Dendritic cell treated with granulocyte-macrophage colony-stimulating factor and Interleukin-4, amounts not matched to agents 40 ng/mL and 50 ng/mL, for 4 days (primary cell): ENCODE data around the gene KLHDC8B.
"Not testable (repeated sequence)": the region's sequence is repeated elsewhere in the genome, so short reads cannot be mapped to it uniquely, and the experiment has no call there.

Source experiments
- H3K27ac Mint-ChIP-seq: one replicate; pipeline ENCODE4 v1.8.0; 2022; ENCODE audit warnings: mild to moderate bottlenecking, mixed read lengths
- H3K27me3 Mint-ChIP-seq: one replicate; pipeline ENCODE4 v1.8.0; 2022; ENCODE audit warnings: mild to moderate bottlenecking, mixed read lengths
- H3K36me3 Mint-ChIP-seq: one replicate; pipeline ENCODE4 v1.8.0; 2022; ENCODE audit warnings: low read depth, mixed read lengths
- H3K4me1 Mint-ChIP-seq: one replicate; pipeline ENCODE4 v1.8.0; 2022; ENCODE audit warnings: low read depth, mixed read lengths
- H3K4me3 Mint-ChIP-seq: one replicate; pipeline ENCODE4 v1.8.0; 2022; ENCODE audit warnings: mild to moderate bottlenecking, moderate library complexity, mixed read lengths
- H3K9me3 Mint-ChIP-seq: one replicate; pipeline ENCODE4 v1.8.0; 2022; ENCODE audit warnings: mixed read lengths
- intact Hi-C: fragments of 100-400 bp; cut with micrococcal nuclease; formaldehyde crosslinking; loops from one replicate; pipeline ENCODE4 v1.15.0; 2022

Gene KLHDC8B

DNA sequence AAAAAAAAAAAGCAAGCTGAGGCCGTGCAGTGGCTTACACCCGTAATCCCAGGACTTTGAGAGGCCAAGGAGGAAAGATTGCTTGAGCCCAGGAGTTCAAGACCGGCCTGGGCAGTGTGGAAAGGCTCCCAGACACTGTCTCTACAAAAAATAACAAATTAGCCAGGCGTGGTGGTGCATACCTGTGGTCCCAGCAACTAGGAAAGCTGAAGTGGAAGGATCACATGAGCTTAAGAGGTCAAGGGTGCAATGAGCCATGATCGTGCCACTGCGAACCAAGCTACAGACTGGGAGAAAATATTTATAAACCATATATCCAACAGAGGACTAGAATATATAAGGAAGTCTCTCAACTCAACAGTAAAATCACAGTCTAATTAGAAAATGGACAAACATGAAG is 10.0 kb downstream of the KLHDC8B start:
- no peaks in the 10 kb centered on the region for H3K36me3 Mint-ChIP-seq
- H3K9me3 Mint-ChIP-seq = no peaks in the 10 kb centered on the region
- peaks cover 18% of the 10 kb centered on the region for H3K27me3 Mint-ChIP-seq
- intact Hi-C loops = no loop called here
- no peak overlapping the region for H3K4me3 Mint-ChIP-seq
- H3K27ac Mint-ChIP-seq = no peak overlapping the region
- no peaks in the 10 kb centered on the region for H3K4me1 Mint-ChIP-seq

DNA sequence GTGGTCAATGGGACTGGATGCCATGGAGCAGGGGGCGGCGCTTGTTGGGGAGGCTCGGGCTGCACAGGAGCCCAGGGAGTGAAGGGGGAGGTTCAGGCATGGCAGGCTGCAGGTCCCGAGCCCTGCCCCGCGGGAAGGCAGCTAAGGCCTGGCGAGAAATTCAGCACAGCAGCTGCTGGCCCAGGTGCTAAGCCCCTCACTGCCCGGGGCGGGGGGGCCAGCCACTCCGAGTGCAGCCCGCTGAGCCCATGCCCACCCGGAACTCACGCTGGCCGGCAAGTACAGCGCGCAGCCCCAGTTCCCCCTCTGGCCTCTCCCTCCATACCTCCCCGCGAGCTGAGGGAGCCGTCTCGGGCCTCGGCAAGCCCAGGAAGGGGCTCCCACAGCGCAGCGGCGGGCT is 11.3 kb downstream of the KLHDC8B start:
- Mint-ChIP-seq H3K9me3 (no peaks in the 10 kb centered on the region), H3K36me3 (no peaks in the 10 kb centered on the region), H3K4me1 (no peaks in the 10 kb centered on the region), H3K27me3 (peaks cover 21% of the 10 kb centered on the region), H3K4me3 (no peak overlapping the region), H3K27ac (no peak overlapping the region)
- intact Hi-C loops = no loop called here

DNA sequence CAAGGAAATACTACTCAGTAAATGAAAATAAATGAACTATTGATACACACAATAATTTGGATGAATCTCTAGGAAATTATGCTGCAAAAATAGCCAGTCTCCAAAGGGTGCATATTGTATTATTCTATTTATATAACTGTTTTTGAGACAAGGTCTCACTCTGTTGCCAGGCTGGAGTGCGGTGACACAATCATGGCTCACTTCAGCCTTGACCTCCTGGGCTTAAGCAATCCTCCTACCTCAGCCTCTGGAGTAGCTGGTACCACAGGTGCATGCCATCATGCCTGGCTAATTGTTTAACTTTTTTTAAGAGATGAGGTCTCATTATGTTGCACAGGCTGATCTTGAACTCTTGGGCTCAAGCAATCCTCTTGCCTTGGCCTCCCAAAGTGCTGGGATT is 12.5 kb downstream of the KLHDC8B start:
- intact Hi-C loops = no loop called here
- H3K27me3 Mint-ChIP-seq = peaks cover 18% of the 10 kb centered on the region
- no peak overlapping the region for H3K27ac Mint-ChIP-seq
- no peaks in the 10 kb centered on the region for H3K4me1 Mint-ChIP-seq
- H3K9me3 Mint-ChIP-seq = no peaks in the 10 kb centered on the region
- H3K36me3 Mint-ChIP-seq = no peaks in the 10 kb centered on the region
- no peak overlapping the region for H3K4me3 Mint-ChIP-seq

DNA sequence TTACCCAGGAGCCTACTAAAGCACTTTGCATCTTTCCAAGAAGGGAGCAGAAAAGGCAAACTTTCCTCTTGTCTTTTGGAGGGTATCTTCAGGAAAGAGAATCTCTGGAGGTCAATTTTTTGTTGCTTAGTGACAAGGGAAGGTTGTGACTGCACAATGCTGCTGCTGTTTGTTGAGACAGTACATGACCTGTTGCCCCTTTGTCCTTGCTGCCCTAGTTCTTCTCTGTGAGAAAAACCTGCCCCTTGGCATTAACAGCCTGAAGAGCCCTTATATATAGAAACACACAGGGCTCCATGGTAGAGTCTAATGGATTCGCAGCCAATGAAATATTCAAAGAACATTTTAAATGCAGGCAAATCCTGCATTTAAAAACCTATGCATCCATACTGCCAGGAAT is 20.3 kb downstream of the KLHDC8B start:
- no peaks in the 10 kb centered on the region for H3K36me3 Mint-ChIP-seq
- intact Hi-C loops = no loop called here
- no peak overlapping the region for H3K4me3 Mint-ChIP-seq
- H3K27ac Mint-ChIP-seq = no peak overlapping the region
- no peaks in the 10 kb centered on the region for H3K4me1 Mint-ChIP-seq
- H3K9me3 Mint-ChIP-seq = no peaks in the 10 kb centered on the region
- H3K27me3 Mint-ChIP-seq = peaks cover 4% of the 10 kb centered on the region

DNA sequence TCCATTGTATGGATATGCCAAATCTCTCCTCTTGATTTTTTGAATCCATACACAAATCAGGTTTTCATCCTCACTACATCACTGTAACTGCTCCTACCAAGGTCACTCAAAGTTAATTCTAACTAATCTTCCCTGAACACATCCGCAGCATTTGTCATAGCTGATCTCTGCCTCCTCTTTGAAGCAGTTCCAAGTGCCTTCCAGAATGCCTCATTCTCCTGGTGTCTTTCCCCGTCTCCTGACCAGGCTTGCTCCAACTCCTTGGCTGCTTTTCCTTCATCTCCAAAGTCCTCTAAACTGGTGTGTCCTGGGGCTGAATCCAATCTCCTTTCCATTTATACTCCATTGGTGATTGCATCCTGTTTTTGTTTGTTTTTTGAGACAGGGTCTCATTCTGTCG is 26.8 kb downstream of the KLHDC8B start:
- Mint-ChIP-seq H3K4me3 (no peak overlapping the region), H3K9me3 (no peaks in the 10 kb centered on the region), H3K36me3 (no peaks in the 10 kb centered on the region), H3K27ac (no peak overlapping the region), H3K4me1 (no peaks in the 10 kb centered on the region), H3K27me3 (peaks cover 18% of the 10 kb centered on the region)
- intact Hi-C loops = no loop called here

DNA sequence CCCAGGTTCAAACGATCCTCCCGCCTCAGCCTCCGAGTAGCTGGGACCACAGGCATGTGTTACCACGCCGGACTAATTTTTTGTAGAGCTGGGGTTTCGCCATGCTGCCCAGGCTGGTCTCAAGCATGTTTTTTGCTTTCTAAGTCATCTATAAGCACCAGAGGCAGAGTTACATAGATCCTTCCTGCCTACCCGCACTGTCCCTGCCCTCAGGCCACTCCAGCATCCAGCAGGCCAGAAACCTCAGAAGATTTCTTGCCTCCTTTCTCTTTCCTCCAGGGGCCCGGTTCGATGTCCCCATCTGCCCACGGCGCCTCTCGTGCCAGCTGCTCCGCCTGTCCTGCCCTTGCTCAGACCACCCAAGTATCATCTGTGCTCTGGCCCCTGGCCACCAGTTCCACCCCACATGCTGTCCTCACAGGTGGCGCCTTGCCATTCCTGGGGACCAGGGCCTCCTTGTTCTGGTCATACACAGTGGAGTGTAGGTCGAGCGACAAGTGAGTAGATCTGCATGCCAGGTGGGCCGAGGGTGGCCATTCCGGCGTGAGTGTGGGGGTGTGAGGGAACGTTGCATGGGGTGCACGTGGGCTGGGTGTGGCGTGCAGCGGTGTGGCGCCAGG is 27.3 kb downstream of the KLHDC8B start:
- H3K27me3 Mint-ChIP-seq = peaks cover 18% of the 10 kb centered on the region
- H3K36me3 Mint-ChIP-seq = no peaks in the 10 kb centered on the region
- no peak overlapping the region for H3K4me3 Mint-ChIP-seq
- H3K4me1 Mint-ChIP-seq = no peaks in the 10 kb centered on the region
- no peaks in the 10 kb centered on the region for H3K9me3 Mint-ChIP-seq
- intact Hi-C loops = no loop called here
- H3K27ac Mint-ChIP-seq = no peak overlapping the region

DNA sequence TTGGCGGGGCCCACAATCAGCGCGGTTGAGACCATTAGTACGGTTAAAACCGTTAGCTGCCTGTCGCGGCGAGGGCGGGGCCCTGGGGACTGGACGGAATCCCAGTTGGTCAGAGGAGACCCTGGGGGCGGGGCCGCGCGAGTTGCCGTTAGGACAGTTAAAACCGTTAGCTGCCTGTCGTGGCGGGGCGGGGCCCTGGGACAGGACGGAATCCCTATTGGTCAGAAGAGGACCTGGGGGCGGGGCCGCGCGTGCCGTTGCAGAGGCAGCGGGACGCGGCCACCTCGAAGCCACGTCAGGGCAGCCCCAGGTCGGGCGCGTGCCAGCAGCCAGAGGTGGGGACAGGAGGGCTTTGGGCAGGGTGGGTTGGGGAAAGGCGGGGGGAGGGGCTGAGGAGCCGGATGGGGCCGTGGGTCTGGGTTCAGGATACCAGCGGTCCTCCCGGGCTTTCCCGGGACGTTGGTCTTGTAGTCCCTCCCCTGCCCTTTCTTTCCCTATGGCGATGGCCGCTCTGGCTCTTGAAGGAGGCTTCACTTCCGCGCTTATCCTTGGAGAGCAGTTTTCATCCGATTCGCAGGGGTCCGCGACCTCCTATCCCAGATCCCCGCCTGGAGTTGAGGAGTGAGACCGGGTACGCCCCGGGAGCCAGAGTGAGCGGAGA is 28.0 kb downstream of the KLHDC8B start:
- peaks cover 18% of the 10 kb centered on the region for H3K27me3 Mint-ChIP-seq
- H3K27ac Mint-ChIP-seq = no peak overlapping the region
- no peaks in the 10 kb centered on the region for H3K4me1 Mint-ChIP-seq
- H3K9me3 Mint-ChIP-seq = no peaks in the 10 kb centered on the region
- H3K36me3 Mint-ChIP-seq = no peaks in the 10 kb centered on the region
- H3K4me3 Mint-ChIP-seq = no peak overlapping the region
- intact Hi-C loops = no loop called here

DNA sequence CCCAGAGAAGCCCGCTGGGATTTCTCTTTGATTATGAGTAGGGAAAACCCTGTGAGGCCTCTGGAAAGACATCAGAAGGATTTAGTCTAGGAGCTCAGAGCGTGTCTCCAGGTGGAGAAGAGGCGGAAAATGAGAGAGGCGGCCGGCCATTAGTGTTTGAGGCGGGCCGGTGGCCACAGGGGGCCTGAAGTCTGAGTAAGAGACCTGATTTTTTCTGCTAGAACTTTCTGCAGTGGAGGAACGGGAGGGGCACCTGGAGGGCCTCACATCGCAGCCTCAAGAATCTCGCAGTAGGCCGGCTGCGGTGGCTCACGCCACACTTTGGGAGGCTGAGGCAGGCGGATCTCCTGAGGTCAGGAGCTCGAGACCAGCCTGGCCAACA is 28.5 kb downstream of the KLHDC8B start:
- H3K27me3 Mint-ChIP-seq = peaks cover 18% of the 10 kb centered on the region
- no peak overlapping the region for H3K4me3 Mint-ChIP-seq
- H3K4me1 Mint-ChIP-seq = no peaks in the 10 kb centered on the region
- no peaks in the 10 kb centered on the region for H3K9me3 Mint-ChIP-seq
- intact Hi-C loops = no loop called here
- no peaks in the 10 kb centered on the region for H3K36me3 Mint-ChIP-seq
- no peak overlapping the region for H3K27ac Mint-ChIP-seq

DNA sequence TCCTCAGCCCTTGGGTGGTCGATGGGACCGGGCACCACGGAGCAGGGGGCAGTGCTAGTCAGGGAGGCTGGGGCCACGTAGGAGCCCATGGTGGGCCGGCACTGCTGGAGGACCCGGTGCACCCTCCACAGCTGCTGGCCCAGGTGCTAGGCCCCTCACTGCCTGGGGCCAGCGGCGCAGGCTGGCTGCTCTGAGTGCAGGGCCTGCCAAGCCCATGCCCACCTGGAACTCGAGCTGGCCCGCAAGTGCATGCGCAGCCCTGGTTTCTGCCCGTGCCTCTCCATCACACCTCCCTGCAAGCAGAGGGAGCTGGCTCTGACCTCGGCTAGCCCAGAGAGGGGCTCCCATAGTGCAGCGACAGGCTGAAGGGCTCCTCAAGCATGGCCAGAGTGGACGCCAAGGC is 42.1 kb downstream of the KLHDC8B start:
- H3K36me3 Mint-ChIP-seq = no peaks in the 10 kb centered on the region

DNA sequence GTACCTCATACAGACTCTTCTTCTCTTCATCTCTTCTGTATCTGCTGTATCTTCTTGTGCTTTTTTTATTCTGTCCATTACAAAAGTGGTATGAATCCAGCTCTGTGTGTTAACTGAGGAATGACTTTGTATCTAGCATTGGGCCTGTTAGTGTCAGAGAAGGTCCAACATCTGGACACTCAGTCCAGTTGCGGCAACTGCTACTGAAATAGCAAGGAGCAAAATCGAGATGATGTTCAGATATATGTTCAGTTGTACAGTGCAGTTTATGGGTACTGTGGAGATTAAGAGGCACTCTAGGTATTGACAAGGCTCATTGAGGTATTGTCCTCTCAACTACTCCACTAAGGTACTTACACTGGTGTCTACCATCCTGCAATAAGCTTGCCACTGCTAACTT is 42.6 kb downstream of the KLHDC8B start:
- no peak overlapping the region for H3K4me3 Mint-ChIP-seq
- intact Hi-C loops = no loop called here
- H3K27me3 Mint-ChIP-seq = peaks cover 2% of the 10 kb centered on the region
- H3K27ac Mint-ChIP-seq = no peak overlapping the region
- no peaks in the 10 kb centered on the region for H3K36me3 Mint-ChIP-seq
- peaks cover 22% of the 10 kb centered on the region for H3K9me3 Mint-ChIP-seq
- peaks cover 13% of the 10 kb centered on the region for H3K4me1 Mint-ChIP-seq

More for the DNA sequence above, 42.1 kb downstream of the KLHDC8B start:
- peaks cover 9% of the 10 kb centered on the region for H3K4me1 Mint-ChIP-seq
- H3K27me3 Mint-ChIP-seq = peaks cover 2% of the 10 kb centered on the region
- H3K4me3 Mint-ChIP-seq = no peak overlapping the region
- no peak overlapping the region for H3K27ac Mint-ChIP-seq
- intact Hi-C loops = no loop called here
- peaks cover 22% of the 10 kb centered on the region for H3K9me3 Mint-ChIP-seq

DNA sequence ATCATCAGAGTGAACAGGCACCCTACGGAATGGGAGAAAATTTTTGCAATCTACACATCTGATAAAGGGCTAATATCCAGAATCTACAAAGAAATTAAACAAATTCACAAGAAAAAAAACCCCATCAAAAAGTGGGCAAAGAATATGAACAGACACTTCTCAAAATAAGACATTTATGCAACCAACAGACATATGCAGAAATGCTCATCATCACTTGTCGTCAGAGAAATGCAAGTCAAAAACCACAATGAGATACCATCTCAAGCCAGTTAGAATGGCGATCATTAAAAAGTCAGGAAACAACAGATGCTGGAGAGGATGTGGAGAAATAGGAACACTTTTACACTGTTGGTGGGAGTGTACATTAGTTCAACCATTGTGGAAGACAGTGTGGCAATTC is 45.3 kb downstream of the KLHDC8B start:
- Mint-ChIP-seq H3K9me3 (peaks cover 30% of the 10 kb centered on the region), H3K4me1 (peaks cover 13% of the 10 kb centered on the region)
- H3K27ac Mint-ChIP-seq, H3K4me3 Mint-ChIP-seq, H3K36me3 Mint-ChIP-seq, H3K27me3 Mint-ChIP-seq, intact Hi-C loops: not testable (repeated sequence)

DNA sequence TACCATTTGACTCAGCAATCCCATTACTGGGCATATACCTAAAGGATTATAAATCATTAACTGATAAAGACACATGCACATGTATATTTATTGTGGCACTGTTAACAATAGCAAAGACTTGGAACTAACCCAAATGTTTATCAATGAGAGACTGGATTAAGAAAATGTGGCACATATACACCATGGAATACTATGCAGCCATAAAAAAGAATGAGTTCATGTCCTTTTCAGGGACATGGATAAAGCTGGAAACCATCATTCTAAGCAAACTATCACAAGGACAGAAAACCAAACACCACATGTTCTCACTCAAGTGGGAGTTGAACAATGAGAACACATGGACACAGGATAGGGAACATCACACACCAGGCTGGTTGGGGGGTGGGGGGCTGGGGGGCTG is 45.7 kb downstream of the KLHDC8B start:
- Mint-ChIP-seq H3K9me3 (peaks cover 34% of the 10 kb centered on the region), H3K4me1 (peaks cover 13% of the 10 kb centered on the region)
- H3K27me3 Mint-ChIP-seq, H3K4me3 Mint-ChIP-seq, intact Hi-C loops, H3K27ac Mint-ChIP-seq, H3K36me3 Mint-ChIP-seq: not testable (repeated sequence)

DNA sequence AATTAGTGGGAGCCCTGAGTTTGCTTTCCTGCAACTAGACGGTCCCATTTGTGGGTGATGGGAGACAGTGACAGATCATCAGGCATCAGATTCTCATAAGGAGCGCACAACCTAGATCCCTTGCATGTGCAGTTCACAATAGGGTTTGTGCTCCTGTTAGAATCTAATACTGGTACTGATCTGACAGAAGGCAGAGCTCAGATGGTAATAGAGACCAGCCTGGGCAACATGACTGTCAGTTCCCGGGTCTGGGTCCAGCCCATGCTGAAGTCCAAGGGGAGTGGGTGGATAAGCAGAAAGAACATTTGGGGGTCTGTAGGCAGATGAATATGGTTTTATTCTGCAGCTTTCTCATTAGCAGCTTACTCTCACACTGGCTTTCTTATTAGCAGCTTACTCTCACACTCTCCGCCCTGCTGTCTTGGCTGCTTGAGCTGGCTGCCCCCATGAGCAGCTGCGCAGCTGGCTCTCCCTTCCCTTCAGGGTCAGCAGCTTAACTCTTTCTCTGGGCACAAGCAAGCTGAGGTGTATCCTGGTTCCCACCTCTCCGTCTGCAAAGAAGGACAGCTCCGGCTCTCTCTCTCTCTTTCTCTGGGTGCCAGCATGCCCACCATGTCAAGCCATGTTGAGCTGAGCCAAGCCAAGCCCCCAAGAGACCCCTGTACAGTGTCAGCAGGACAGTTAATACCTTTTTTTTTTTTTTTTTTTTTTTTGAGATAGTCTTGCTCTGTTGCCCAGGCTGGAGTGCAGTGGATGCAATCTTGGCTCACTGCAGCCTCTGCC is 46.5 kb downstream of the KLHDC8B start:
- no peaks in the 10 kb centered on the region for H3K36me3 Mint-ChIP-seq
- H3K4me3 Mint-ChIP-seq = no peak overlapping the region
- peaks cover 13% of the 10 kb centered on the region for H3K4me1 Mint-ChIP-seq
- intact Hi-C loops = no loop called here
- no peaks in the 10 kb centered on the region for H3K27me3 Mint-ChIP-seq
- H3K27ac Mint-ChIP-seq = no peak overlapping the region
- H3K9me3 Mint-ChIP-seq = peaks cover 36% of the 10 kb centered on the region

DNA sequence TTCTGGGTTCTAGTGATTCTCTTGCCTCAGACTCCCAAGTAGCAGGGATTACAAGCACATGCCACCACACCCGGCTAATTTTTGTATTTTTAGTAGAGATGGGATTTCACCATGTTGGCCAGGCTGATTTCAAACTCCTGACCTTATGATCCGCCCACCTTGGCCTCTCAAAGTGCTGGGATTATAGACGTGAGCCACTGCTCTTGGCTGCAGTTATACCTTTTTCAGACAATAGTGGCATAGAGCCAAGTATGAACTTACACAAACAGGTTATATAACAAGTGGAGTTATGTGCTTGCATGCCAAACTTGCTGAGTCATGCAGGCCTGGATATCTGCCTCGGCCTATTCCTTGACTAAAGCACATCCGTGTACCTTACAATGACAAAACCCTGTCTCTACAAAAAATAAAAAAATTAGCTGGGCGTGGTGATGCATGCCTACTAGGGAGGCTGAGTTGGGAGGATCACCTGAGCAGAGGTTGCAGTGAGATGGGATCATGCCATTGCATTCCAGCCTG is 47.1 kb downstream of the KLHDC8B start:
- H3K27me3 Mint-ChIP-seq, H3K27ac Mint-ChIP-seq, H3K36me3 Mint-ChIP-seq, H3K4me3 Mint-ChIP-seq, intact Hi-C loops: not testable (repeated sequence)
- H3K4me1 Mint-ChIP-seq = peaks cover 13% of the 10 kb centered on the region
- H3K9me3 Mint-ChIP-seq = peaks cover 39% of the 10 kb centered on the region
